Osteoblast (primary cell): Measurements from ENCODE around the gene TOX3. TPM values are rescaled to one million over a fixed set of nuclear protein-coding genes. Genes with fewer than 3 reads are reported as not detected.

Experiments
- DNase-seq: peaks from one replicate; pipeline ENCODE4 v3.0.0; 2011; ENCODE audit warnings: low spot score, mixed read lengths; ENCODE audit not compliant: insufficient read length; ENCODE audit errors: missing footprints
- H2AFZ ChIP-seq: 2 replicates; pipeline ENCODE4 v1.6.0; 2011; ENCODE audit warnings: mild to moderate bottlenecking, low read length
- H3K27ac ChIP-seq: 2 replicates; pipeline ENCODE4 v1.5.1; 2011; ENCODE audit warnings: mild to moderate bottlenecking, low read depth, low read length, moderate library complexity
- H3K27me3 ChIP-seq: 2 replicates; pipeline ENCODE4 v1.6.0; 2012; ENCODE audit warnings: mild to moderate bottlenecking, control low read depth, inconsistent platforms, low read length, moderate library complexity; ENCODE audit not compliant: insufficient read depth
- H3K36me3 ChIP-seq: 2 replicates; pipeline ENCODE4 v1.5.1; 2011; ENCODE audit warnings: mild to moderate bottlenecking, low read length, control low read depth, moderate library complexity; ENCODE audit not compliant: insufficient read depth
- H3K4me1 ChIP-seq: 2 replicates; pipeline ENCODE4 v1.5.1; 2011; ENCODE audit warnings: mild to moderate bottlenecking, low read length, control low read depth, moderate library complexity; ENCODE audit not compliant: insufficient read depth
- H3K4me2 ChIP-seq: 2 replicates; pipeline ENCODE4 v1.6.0; 2011; ENCODE audit warnings: mild to moderate bottlenecking, low read length; ENCODE audit not compliant: insufficient read depth
- H3K4me3 ChIP-seq: fragments of 200-600 bp; sonication (generic); 3 replicates; pipeline ENCODE4 v1.5.1; 2012; ENCODE audit warnings: mild to moderate bottlenecking, low read length, inconsistent platforms; ENCODE audit not compliant: insufficient read depth
- H3K79me2 ChIP-seq: 2 replicates; pipeline ENCODE4 v1.6.0; 2012; ENCODE audit warnings: mild to moderate bottlenecking, low read length, control low read depth, inconsistent platforms; ENCODE audit not compliant: insufficient read depth
- H3K9me3 ChIP-seq: 2 replicates; pipeline ENCODE4 v1.5.1; 2011; ENCODE audit warnings: low read depth, low read length, control low read depth
- H4K20me1 ChIP-seq: 2 replicates; pipeline ENCODE4 v1.6.0; 2012; ENCODE audit warnings: mild to moderate bottlenecking, low read length, control low read depth; ENCODE audit not compliant: insufficient read depth
- CTCF ChIP-seq: IDR thresholded peaks from 2 replicates; pipeline ENCODE4 v1.5.1; 2011; ENCODE audit warnings: mild to moderate bottlenecking, low read depth, low read length, moderate library complexity; ENCODE audit errors: extremely low read depth
- total RNA-seq: library from RNA; depleted of rRNA; stranded (reverse); fragments of >200 nt; gene quantifications from 2 replicates; pipeline ENCODE4 v1.2.3, GENCODE V29; 2012

TOX3 gene
- total RNA-seq, 1 donor: not detected

GRCh38 chr16:52573365-52574299 is 26.7 kb upstream of the TOX3 start:
- H3K9me3 ChIP-seq: no peaks in the 10 kb centered on the region
- no peaks in the 10 kb centered on the region for H3K36me3 ChIP-seq
- no peaks in the 10 kb centered on the region for H3K79me2 ChIP-seq
- H4K20me1 ChIP-seq: no peaks in the 10 kb centered on the region
- no peak for DNase-seq
- no peak overlapping the region for H3K27ac ChIP-seq
- no peaks in the 10 kb centered on the region for H3K27me3 ChIP-seq
- no peak overlapping the region for H3K4me2 ChIP-seq
- H2AFZ ChIP-seq: no peak overlapping the region
- no peak for TF ChIP-seq CTCF
- H3K4me1 ChIP-seq: no peaks in the 10 kb centered on the region
- H3K4me3 ChIP-seq: no peak overlapping the region

- no peaks in the 10 kb centered on the region for H3K4me1 ChIP-seq
- H2AFZ ChIP-seq: no peak overlapping the region
- no peaks in the 10 kb centered on the region for H4K20me1 ChIP-seq
- no peaks in the 10 kb centered on the region for H3K27me3 ChIP-seq
- no peak for TF ChIP-seq CTCF
- H3K79me2 ChIP-seq: no peaks in the 10 kb centered on the region
- H3K9me3 ChIP-seq: no peaks in the 10 kb centered on the region
- H3K36me3 ChIP-seq: no peaks in the 10 kb centered on the region
- no peak for DNase-seq
- no peak overlapping the region for H3K4me2 ChIP-seq
- no peak overlapping the region for H3K27ac ChIP-seq
- H3K4me3 ChIP-seq: no peak overlapping the region
Observed at GRCh38 chr16:52572656-52573055, 25.7 kb upstream of the TOX3 start.

- Histone ChIP-seq H3K4me1 (no peaks in the 10 kb centered on the region), H3K4me2 (no peak overlapping the region), H2AFZ (no peak overlapping the region), H3K4me3 (no peak overlapping the region), H3K27me3 (no peaks in the 10 kb centered on the region), H3K36me3 (no peaks in the 10 kb centered on the region), H4K20me1 (no peaks in the 10 kb centered on the region), H3K79me2 (no peaks in the 10 kb centered on the region), H3K9me3 (no peaks in the 10 kb centered on the region), H3K27ac (no peak overlapping the region)
- TF ChIP-seq CTCF: no peak
- DNase-seq: no peak
Observed at GRCh38 chr16:52570495-52571091, 23.6 kb upstream of the TOX3 start.

GRCh38 chr16:52569701-52570100 is 22.8 kb upstream of the TOX3 start:
- Histone ChIP-seq H3K4me1 (no peaks in the 10 kb centered on the region), H3K27ac (no peak overlapping the region), H3K4me2 (no peak overlapping the region), H3K27me3 (no peaks in the 10 kb centered on the region), H4K20me1 (no peaks in the 10 kb centered on the region), H3K36me3 (no peaks in the 10 kb centered on the region), H2AFZ (no peak overlapping the region), H3K79me2 (no peaks in the 10 kb centered on the region), H3K4me3 (no peak overlapping the region), H3K9me3 (no peaks in the 10 kb centered on the region)
- no peak for DNase-seq
- TF ChIP-seq CTCF: no peak
